GM12801 (cell line): ENCODE data around the gene TTI1.

Source experiments
- CTCF ChIP-seq: IDR thresholded peaks from one replicate; pipeline ENCODE4 v1.5.1; 2011; ENCODE audit warnings: control low read depth; ENCODE audit not compliant: insufficient read length; ENCODE audit errors: extremely low read depth

TTI1 gene

GRCh38 chr20:38024496-38024895, 8.8 kb downstream of the TTI1 start:
- TF ChIP-seq CTCF, result no peak

GRCh38 chr20:38023181-38024001, 9.9 kb downstream of the TTI1 start:
- no peak for TF ChIP-seq CTCF

- TF ChIP-seq CTCF, result no peak
Measured at GRCh38 chr20:38021087-38021772, 12.0 kb downstream of the TTI1 start.

- TF ChIP-seq CTCF, result no peak
Measured at GRCh38 chr20:38018385-38018784, 14.9 kb downstream of the TTI1 start.

- TF ChIP-seq CTCF, result no peak
Measured at GRCh38 chr20:38017959-38018358, 15.3 kb downstream of the TTI1 start.

- no peak for TF ChIP-seq CTCF
Measured at GRCh38 chr20:38013887-38014286, 19.4 kb downstream of the TTI1 start.

- TF ChIP-seq CTCF, result no peak
Measured at GRCh38 chr20:38012332-38012731, 20.9 kb downstream of the TTI1 start.
